Measurements from ENCODE around the gene MCOLN1.

The MCOLN1 gene

GRCh38 chr19:7579182-7579581 is 56.8 kb downstream of the MCOLN1 start:
- no peak for DNase-seq

GRCh38 chr19:7582446-7582845 is 60.0 kb downstream of the MCOLN1 start:
- DNase-seq, result no peak

Data from activated gamma-delta T cell treated with Interleukin-2 at 50 U/mL for 16 hours (primary cell).